ENCODE data around the gene CARD16.

GRCh38 chr11:105004021-105004420, 41.1 kb downstream of the CARD16 start:
- no peak for TF ChIP-seq RNF2 (IDR thresholded peaks at IDR 0.05; ENCODE audit: borderline replicate concordance, low read depth)
- TF ChIP-seq POLR2A (IDR thresholded peaks at IDR 0.05; ENCODE audit: low read length) = no peak
- no peak for TF ChIP-seq EP300 (IDR thresholded peaks at IDR 0.05)
- TF ChIP-seq CTCF (IDR thresholded peaks at IDR 0.05) = no peak
- TF ChIP-seq MYC (IDR thresholded peaks at IDR 0.05; ENCODE audit: borderline replicate concordance, low read length) = no peak
- TF ChIP-seq REST (IDR thresholded peaks at IDR 0.05) = no peak
- no peak for TF ChIP-seq POLR2AphosphoS2 (conservative IDR thresholded peaks at IDR 0.05; ENCODE audit: low read length)
- TF ChIP-seq TFCP2L1 (CRISPR knock-in tag; IDR thresholded peaks at IDR 0.05) = no peak
- no peak for TF ChIP-seq USF2 (IDR thresholded peaks at IDR 0.05)
- no peak for TF ChIP-seq RFX5 (IDR thresholded peaks at IDR 0.05)
- TF ChIP-seq CHD2 (IDR thresholded peaks at IDR 0.05; ENCODE audit: low read length, partially characterized antibody) = no peak
- no peak for TF ChIP-seq ZFP36 (IDR thresholded peaks at IDR 0.05; ENCODE audit: borderline replicate concordance, partially characterized antibody)
- TF ChIP-seq FOSL2 (IDR thresholded peaks at IDR 0.05) = no peak
- TF ChIP-seq FOSL2 (CRISPR knock-in tag; IDR thresholded peaks at IDR 0.05) = no peak

Data from A549 (cell line).